BE2C (cell line): ENCODE measurements around the gene ABLIM2.

Experiments
- DNase-seq: peaks from one replicate; pipeline ENCODE4 v3.0.0-alpha.2; 2020
- H3K27me3 ChIP-seq: fragments of 250-450 bp; sonication (Bioruptor Pico); 2 replicates; pipeline ENCODE4 v1.5.1; 2020; ENCODE audit warnings: mild to moderate bottlenecking
- H3K36me3 ChIP-seq: fragments of 250-450 bp; sonication (Bioruptor Pico); 2 replicates; pipeline ENCODE4 v1.5.1; 2020; ENCODE audit warnings: mild to moderate bottlenecking
- H3K4me1 ChIP-seq: fragments of 250-450 bp; sonication (Bioruptor Pico); 2 replicates; pipeline ENCODE4 v1.5.1; 2020
- H3K4me3 ChIP-seq: 2 replicates; pipeline ENCODE4 v1.5.1; 2011; ENCODE audit warnings: low read depth, low read length
- H3K9me3 ChIP-seq: fragments of 250-450 bp; sonication (Bioruptor Pico); 2 replicates; pipeline ENCODE4 v1.5.1; 2020
- CTCF ChIP-seq: IDR thresholded peaks from 2 replicates; pipeline ENCODE4 v1.5.1; 2012; ENCODE audit warnings: mild to moderate bottlenecking, low read depth, low read length

ABLIM2 gene

GRCh38 chr4:8157496-8157895 is 1.1 kb downstream of the ABLIM2 start:
- DNase-seq = no peak
- H3K36me3 ChIP-seq = no peaks in the 10 kb centered on the region
- H3K4me1 ChIP-seq = no peaks in the 10 kb centered on the region
- H3K9me3 ChIP-seq = no peaks in the 10 kb centered on the region
- H3K4me3 ChIP-seq = no peak overlapping the region
- peaks cover 11% of the 10 kb centered on the region for H3K27me3 ChIP-seq
- TF ChIP-seq CTCF = no peak

DNA sequence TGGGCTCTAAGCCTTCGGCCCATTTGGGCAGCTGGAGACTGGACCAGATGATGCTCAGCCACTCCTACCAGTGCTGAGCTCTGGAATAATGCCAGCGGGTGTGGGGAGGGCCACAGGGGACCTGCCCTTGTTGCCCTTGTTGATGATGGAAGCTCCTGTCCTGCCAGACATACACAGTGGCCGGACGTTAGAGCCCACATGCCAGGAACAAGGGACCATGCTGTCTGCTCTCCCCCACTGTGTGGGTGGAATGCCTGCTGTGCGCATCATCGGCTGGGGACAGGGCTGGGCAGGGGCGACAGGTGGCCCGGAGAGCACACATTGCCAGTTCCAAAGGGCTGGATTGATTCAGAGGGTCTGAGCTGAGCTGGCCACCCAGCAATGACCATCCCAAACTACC is 2.0 kb downstream of the ABLIM2 start:
- no peak for TF ChIP-seq CTCF
- no peaks in the 10 kb centered on the region for H3K9me3 ChIP-seq
- H3K4me1 ChIP-seq = no peaks in the 10 kb centered on the region
- no peak overlapping the region for H3K4me3 ChIP-seq
- H3K27me3 ChIP-seq = peaks cover 11% of the 10 kb centered on the region
- no peak for DNase-seq
- H3K36me3 ChIP-seq = no peaks in the 10 kb centered on the region

DNA sequence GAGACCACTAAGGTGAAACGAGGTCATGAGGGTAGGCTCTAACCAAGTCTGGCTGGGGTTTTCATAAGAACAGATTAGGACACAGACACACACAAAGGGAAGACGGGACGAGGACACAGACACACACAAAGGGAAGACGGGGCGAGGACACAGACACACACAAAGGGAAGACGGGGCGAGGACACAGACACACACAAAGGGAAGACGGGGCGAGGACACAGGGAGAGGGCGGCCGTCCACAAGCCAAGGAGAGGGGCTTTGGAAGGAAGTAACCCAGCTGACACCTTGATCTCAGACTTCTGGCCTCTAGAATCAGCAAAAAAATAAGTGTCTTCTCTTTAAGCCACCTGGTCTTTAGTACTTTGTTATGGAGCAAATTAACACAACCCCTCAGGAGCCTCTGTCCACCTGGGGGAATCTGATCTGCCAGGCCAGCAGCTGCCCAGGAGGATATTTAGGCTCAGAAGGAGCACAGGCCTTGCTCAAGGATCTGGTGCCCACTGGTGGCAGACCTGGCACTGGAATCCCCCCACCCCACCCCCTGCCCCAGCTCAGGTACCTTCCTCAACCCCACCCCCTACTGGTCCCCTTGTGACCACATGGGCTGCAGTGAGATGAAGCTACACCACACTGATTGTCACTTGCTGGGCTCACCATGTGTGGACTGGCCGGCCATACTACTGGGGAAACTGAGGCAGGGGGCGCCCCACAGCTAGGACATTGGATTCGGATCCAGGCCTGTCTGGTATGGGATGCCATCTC is 2.8 kb downstream of the ABLIM2 start:
- H3K4me3 ChIP-seq = no peak overlapping the region
- H3K4me1 ChIP-seq = no peaks in the 10 kb centered on the region
- H3K36me3 ChIP-seq = no peaks in the 10 kb centered on the region
- H3K9me3 ChIP-seq = no peaks in the 10 kb centered on the region
- no peak for TF ChIP-seq CTCF
- no peak for DNase-seq
- peaks cover 11% of the 10 kb centered on the region for H3K27me3 ChIP-seq

GRCh38 chr4:8155048-8155447 is 3.6 kb downstream of the ABLIM2 start:
- Histone ChIP-seq H3K27me3 (peaks cover 11% of the 10 kb centered on the region), H3K9me3 (no peaks in the 10 kb centered on the region)

GRCh38 chr4:8153441-8153840 is 5.2 kb downstream of the ABLIM2 start:
- no peak for TF ChIP-seq CTCF
- peaks cover 10% of the 10 kb centered on the region for H3K27me3 ChIP-seq
- H3K9me3 ChIP-seq = no peaks in the 10 kb centered on the region
- no peaks in the 10 kb centered on the region for H3K36me3 ChIP-seq
- no peak overlapping the region for H3K4me3 ChIP-seq
- no peaks in the 10 kb centered on the region for H3K4me1 ChIP-seq
- DNase-seq = no peak

More at GRCh38 chr4:8155048-8155447, 3.6 kb downstream of the ABLIM2 start:
- no peak for DNase-seq
- Histone ChIP-seq H3K36me3 (no peaks in the 10 kb centered on the region), H3K4me3 (no peak overlapping the region), H3K4me1 (no peaks in the 10 kb centered on the region)
- TF ChIP-seq CTCF = no peak

DNA sequence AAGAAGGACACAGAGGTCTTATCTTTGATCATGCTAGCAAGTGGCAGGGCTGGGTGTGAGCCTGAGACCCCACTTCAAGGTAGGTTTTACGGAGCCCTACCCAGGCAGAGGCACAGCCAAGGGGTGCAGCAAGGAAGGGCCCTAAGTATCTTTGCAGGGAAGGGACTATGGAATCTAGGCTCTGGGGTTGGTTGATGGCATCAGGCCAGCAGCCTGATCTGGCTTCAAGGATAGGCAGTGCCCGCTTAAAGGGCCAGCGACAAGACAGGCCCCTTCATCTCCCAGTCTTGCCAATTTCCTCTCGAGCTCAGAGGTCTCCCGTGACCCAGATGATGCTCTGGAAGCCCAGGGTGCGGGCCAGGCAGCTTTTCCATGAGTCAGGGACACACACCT is 5.8 kb downstream of the ABLIM2 start:
- TF ChIP-seq CTCF = no peak
- peak; percentile 48 for DNase-seq
- no peaks in the 10 kb centered on the region for H3K4me1 ChIP-seq
- no peaks in the 10 kb centered on the region for H3K9me3 ChIP-seq
- H3K27me3 ChIP-seq = peaks cover 4% of the 10 kb centered on the region
- H3K4me3 ChIP-seq = no peak overlapping the region
- H3K36me3 ChIP-seq = no peaks in the 10 kb centered on the region
